ENCODE measurements around the gene LLGL1. TPM values are rescaled to one million over a fixed set of nuclear protein-coding genes. Genes with fewer than 3 reads are reported as not detected.

Gene LLGL1
- total and polyA plus RNA-seq, 2 donors (not counting 3 experiments of a cell fraction or from before 2014, with no cell fraction given), result 34.9 to 47.1 TPM

- TF ChIP-seq CTCF (IDR thresholded peaks at IDR 0.05; ENCODE audit: extremely low read depth in 1 of 2, insufficient read depth in 1 of 2, low read depth in 1 of 2, low read length in 2 of 2), result no peak
- no peak for TF ChIP-seq POLR2A (IDR thresholded peaks at IDR 0.05; ENCODE audit: low read depth, low read length)
- no peak for TF ChIP-seq JUN (IDR thresholded peaks at IDR 0.05; ENCODE audit: borderline replicate concordance, insufficient read depth, insufficient read length, low read depth)
- no peak for TF ChIP-seq FOS (IDR thresholded peaks at IDR 0.05; ENCODE audit: borderline replicate concordance, insufficient read depth, low read length)
- no peak for TF ChIP-seq MYC (IDR thresholded peaks at IDR 0.05; ENCODE audit: low read depth, low read length)
- no peak for TF ChIP-seq MAX (IDR thresholded peaks at IDR 0.05; ENCODE audit: insufficient read depth, insufficient read length)
- TF ChIP-seq EZH2 (IDR thresholded peaks at IDR 0.05; ENCODE audit: borderline replicate concordance, low read depth, low read length, severe bottlenecking), result no peak
- no peak for TF ChIP-seq GATA2 (IDR thresholded peaks at IDR 0.05; ENCODE audit: insufficient read depth, insufficient read length, low read depth, low read length)
- TF ChIP-seq POLR2AphosphoS5 (IDR thresholded peaks at IDR 0.05; ENCODE audit: insufficient read depth, low read depth, low read length), result no peak
- intact Hi-C loops (cut with micrococcal nuclease), result no loop called here
- H3K36me3 ChIP-seq (ENCODE audit: control insufficient read depth in 2 of 2, extremely low read depth in 1 of 2, insufficient read depth in 2 of 2, low read length in 2 of 2), result peaks cover 18 to 29% of the 10 kb centered on the region in 2 experiments
Observed at GRCh38 chr17:18291718-18292540, 66.5 kb downstream of the LLGL1 start.

More at GRCh38 chr17:18291718-18292540, 66.5 kb downstream of the LLGL1 start:
- Histone ChIP-seq H3K9me1 (replicated peaks; ENCODE audit: control insufficient read depth, extremely low read depth, insufficient read depth, low read length) (no peaks in the 10 kb centered on the region), H3K27ac (ENCODE audit: insufficient read depth, low read depth, low read length) (no peak overlapping the region), H4K20me1 (replicated peaks; ENCODE audit: control insufficient read depth, extremely low read depth, insufficient read depth, low read length) (no peaks in the 10 kb centered on the region), H3K9ac (replicated peaks; ENCODE audit: extremely low read depth, insufficient read depth, low read length) (no peak overlapping the region), H3K27me3 (ENCODE audit: control insufficient read depth in 2 of 2, insufficient read depth in 2 of 2, low read length in 2 of 2) (no peaks in the 10 kb centered on the region), H3K79me2 (ENCODE audit: control insufficient read depth, insufficient read depth, low read length) (no peaks in the 10 kb centered on the region), H3K4me1 (ENCODE audit: control insufficient read depth, extremely low read depth, insufficient read depth, low read length) (no peaks in the 10 kb centered on the region), H3K9me3 (replicated peaks; ENCODE audit: control insufficient read depth, insufficient read depth, low read length) (no peaks in the 10 kb centered on the region), H2AFZ (ENCODE audit: low read depth, low read length) (no peak overlapping the region), H3K4me2 (ENCODE audit: insufficient read depth, low read length) (no peak overlapping the region), H3K4me3 (replicated peaks in 1 of 3; ENCODE audit: insufficient read depth in 1 of 3, low read depth in 1 of 3, low read length in 3 of 3) (no peak overlapping the region)
- ChIA-PET POLR2A (no interaction called here), CTCF (no interaction called here)
- no peak for FAIRE-seq
- dilution Hi-C loops (cut with MboI; ENCODE audit: extremely low pct_ligation_motif_present, low sequenced_read_pairs), result no loop called here
- no peak for DNase-seq (ENCODE audit: low read depth, low spot score)
- no TSS peak for BruUV-seq (replicated peaks)

Other genes with a start within 250 kb of the LLGL1 start
- 32.1 and 35.7 TPM in 2 replicates for gene ATPAF2, start 186.5 kb upstream of the LLGL1 start, total RNA-seq
- 23.2 and 27.3 TPM in 2 replicates for gene ATPAF2, start 186.5 kb upstream of the LLGL1 start, polyA plus RNA-seq
- gene GID4, start 186.2 kb upstream of the LLGL1 start, total RNA-seq, result 10.1 and 11.3 TPM in 2 replicates
- gene GID4, start 186.2 kb upstream of the LLGL1 start, polyA plus RNA-seq, result 5.9 and 6.4 TPM in 2 replicates
- gene DRG2, start 137.7 kb upstream of the LLGL1 start, total RNA-seq, result 55.4 and 60.4 TPM in 2 replicates
- gene DRG2, start 137.7 kb upstream of the LLGL1 start, polyA plus RNA-seq, result 46.5 and 50.2 TPM in 2 replicates
- gene MYO15A, start 116.9 kb upstream of the LLGL1 start, total RNA-seq, result 0.46 and 0.82 TPM in 2 replicates
- 0.46 and 0.91 TPM in 2 replicates for gene MYO15A, start 116.9 kb upstream of the LLGL1 start, polyA plus RNA-seq
- gene ALKBH5, start 41.8 kb upstream of the LLGL1 start, total RNA-seq, result 70.7 and 71.0 TPM in 2 replicates
- 54.5 and 55.3 TPM in 2 replicates for gene ALKBH5, start 41.8 kb upstream of the LLGL1 start, polyA plus RNA-seq
- gene FLII, start 33.1 kb downstream of the LLGL1 start, total RNA-seq, result 372 and 397 TPM in 2 replicates
- 582 and 691 TPM in 2 replicates for gene FLII, start 33.1 kb downstream of the LLGL1 start, polyA plus RNA-seq
- gene MIEF2, start 35.0 kb downstream of the LLGL1 start, total RNA-seq, result 8.3 and 8.5 TPM in 2 replicates
- gene MIEF2, start 35.0 kb downstream of the LLGL1 start, polyA plus RNA-seq, result 22.7 and 28.2 TPM in 2 replicates
- gene TOP3A, start 89.4 kb downstream of the LLGL1 start, total RNA-seq, result 46.9 and 53.1 TPM in 2 replicates
- gene TOP3A, start 89.4 kb downstream of the LLGL1 start, polyA plus RNA-seq, result 18.6 and 20.4 TPM in 2 replicates
- 16.1 and 17.6 TPM in 2 replicates for gene SMCR8, start 89.7 kb downstream of the LLGL1 start, total RNA-seq
- 8.2 and 9.5 TPM in 2 replicates for gene SMCR8, start 89.7 kb downstream of the LLGL1 start, polyA plus RNA-seq
- gene SHMT1, start 137.9 kb downstream of the LLGL1 start, total RNA-seq, result 27.2 and 27.6 TPM in 2 replicates
- 14.2 and 18.9 TPM in 2 replicates for gene SHMT1, start 137.9 kb downstream of the LLGL1 start, polyA plus RNA-seq
- gene EVPLL, start 152.1 kb downstream of the LLGL1 start, total RNA-seq, result not detected in 2 replicates
- not detected in 2 replicates for gene EVPLL, start 152.1 kb downstream of the LLGL1 start, polyA plus RNA-seq